ENCODE measurements around the gene CFAP77.

The CFAP77 gene

GRCh38 chr9:132616725-132617124 lies 206.7 kb downstream of the CFAP77 start:
- H3K27ac Mint-ChIP-seq = no peak overlapping the region
- no peak overlapping the region for H3K4me3 Mint-ChIP-seq
- H3K4me1 Mint-ChIP-seq (ENCODE audit: low read depth) = no peaks in the 10 kb centered on the region
- no peaks in the 10 kb centered on the region for H3K27me3 Mint-ChIP-seq
- no peak for DNase-seq
- H3K36me3 Mint-ChIP-seq (ENCODE audit: low read depth) = peaks cover 97% of the 10 kb centered on the region
- H3K9me3 Mint-ChIP-seq = no peaks in the 10 kb centered on the region

- Mint-ChIP-seq H3K27me3 (no peaks in the 10 kb centered on the region), H3K4me1 (ENCODE audit: low read depth) (no peaks in the 10 kb centered on the region), H3K36me3 (ENCODE audit: low read depth) (peaks cover 95% of the 10 kb centered on the region), H3K27ac (no peak overlapping the region), H3K9me3 (no peaks in the 10 kb centered on the region), H3K4me3 (no peak overlapping the region)
- no peak for DNase-seq
These were observed 212.1 kb downstream of the CFAP77 start for GRCh38 chr9:132622159-132622558.
